H1 (cell line): ENCODE data around the gene ANXA2. TPM values are rescaled to one million over a fixed set of nuclear protein-coding genes. Genes with fewer than 3 reads are reported as not detected.

Source experiments
- NANOG ChIP-seq: IDR thresholded peaks from 2 replicates; pipeline ENCODE4 v1.6.1; 2011; ENCODE audit warnings: low read length, low read depth, mild to moderate bottlenecking, inconsistent platforms; ENCODE audit not compliant: insufficient read depth, poor library complexity, severe bottlenecking
- RAD21 ChIP-seq, 2 experiments: IDR thresholded peaks in 1 of 2; conservative IDR thresholded peaks in 1 of 2; 2 replicates each; pipeline ENCODE4 v1.6.1; 2011; ENCODE audit warnings: low read depth in 2 of 2, low read length in 2 of 2, improper control_type of control experiment in 1 of 2, inconsistent platforms in 1 of 2, mild to moderate bottlenecking in 1 of 2, moderate library complexity in 1 of 2
- polyA plus RNA-seq, 7 experiments: library from polyadenylated mRNA; depleted of rRNA in 3 of 7; stranded (reverse) in 5 of 7; unstranded in 2 of 7; fragments of >200 nt in 5 of 7; fragments of 200-250 nt in 2 of 7; gene quantifications; 1 replicate in 5 of 7; 2 replicates in 1 of 7; 4 replicates in 1 of 7; pipeline versions ENCODE4 v1.2.1 to v1.2.3, GENCODE V29; 2011 to 2013; ENCODE audit warnings: missing spikeins in 2 of 7, mixed read lengths in 2 of 7
- total RNA-seq: library from RNA; stranded (reverse); fragmentation: NEBNext Ultra II Directional; extraction: Animal tissue kit (Norgen Biotek cat#: 25700); gene quantifications from 2 replicates; pipeline ENCODE4 v1.2.1, GENCODE V29; 2021

ANXA2 gene
- total and polyA plus RNA-seq, 2 of the 8 experiments (the other 6 are each of a cell fraction or from before 2014, with no cell fraction given), result 178 to 217 TPM

DNA sequence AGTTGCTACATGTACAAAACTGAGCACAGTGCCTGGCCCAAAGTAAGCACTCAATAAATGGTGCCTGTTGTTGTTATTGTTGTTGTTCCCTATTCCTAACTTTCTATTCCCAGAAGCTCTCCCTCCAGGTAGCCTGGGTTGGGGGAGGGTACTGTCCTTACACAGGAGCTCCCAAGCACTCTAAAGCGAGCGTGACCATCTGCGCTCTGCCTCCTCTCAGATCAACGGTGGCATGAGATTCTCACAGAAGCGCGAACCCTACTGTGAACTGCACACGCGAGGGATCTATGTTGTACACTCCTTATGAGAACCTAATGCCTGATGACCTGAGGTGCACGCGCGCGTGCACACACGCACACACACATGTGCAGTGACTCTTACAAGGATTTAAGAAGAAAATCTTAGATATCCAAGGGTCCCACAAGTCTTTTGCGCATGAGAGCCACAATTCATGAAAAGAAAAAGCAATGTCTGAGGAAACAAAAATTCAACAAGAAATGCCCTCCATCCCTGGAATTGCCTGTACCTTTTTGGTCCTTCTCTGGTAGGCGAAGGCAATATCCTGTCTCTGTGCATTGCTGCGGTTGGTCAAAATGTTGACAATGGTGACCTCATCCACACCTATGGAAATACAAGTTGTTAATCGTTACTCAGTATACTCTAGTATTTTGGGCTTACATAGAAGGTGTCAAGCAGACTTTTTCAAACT lies 33.7 kb downstream of the ANXA2 start (continued):
- TF ChIP-seq RAD21 (IDR thresholded peaks at IDR 0.05 in 1 of 2, conservative IDR thresholded peaks at IDR 0.05 in 1 of 2; ENCODE audit: low read depth in 2 of 2, low read length in 2 of 2), result no peak
- no peak for TF ChIP-seq NANOG
- TF ChIP-seq, all 59 proteins: peak for 0
